T1000 (cell line): ENCODE data around the gene CTNNB1.

Experiments
- DNase-seq: peaks from one replicate; lab custom pipeline; 2025; ENCODE audit warnings: mixed read lengths; lab: John Stamatoyannopoulos, UW

CTNNB1 gene

DNA sequence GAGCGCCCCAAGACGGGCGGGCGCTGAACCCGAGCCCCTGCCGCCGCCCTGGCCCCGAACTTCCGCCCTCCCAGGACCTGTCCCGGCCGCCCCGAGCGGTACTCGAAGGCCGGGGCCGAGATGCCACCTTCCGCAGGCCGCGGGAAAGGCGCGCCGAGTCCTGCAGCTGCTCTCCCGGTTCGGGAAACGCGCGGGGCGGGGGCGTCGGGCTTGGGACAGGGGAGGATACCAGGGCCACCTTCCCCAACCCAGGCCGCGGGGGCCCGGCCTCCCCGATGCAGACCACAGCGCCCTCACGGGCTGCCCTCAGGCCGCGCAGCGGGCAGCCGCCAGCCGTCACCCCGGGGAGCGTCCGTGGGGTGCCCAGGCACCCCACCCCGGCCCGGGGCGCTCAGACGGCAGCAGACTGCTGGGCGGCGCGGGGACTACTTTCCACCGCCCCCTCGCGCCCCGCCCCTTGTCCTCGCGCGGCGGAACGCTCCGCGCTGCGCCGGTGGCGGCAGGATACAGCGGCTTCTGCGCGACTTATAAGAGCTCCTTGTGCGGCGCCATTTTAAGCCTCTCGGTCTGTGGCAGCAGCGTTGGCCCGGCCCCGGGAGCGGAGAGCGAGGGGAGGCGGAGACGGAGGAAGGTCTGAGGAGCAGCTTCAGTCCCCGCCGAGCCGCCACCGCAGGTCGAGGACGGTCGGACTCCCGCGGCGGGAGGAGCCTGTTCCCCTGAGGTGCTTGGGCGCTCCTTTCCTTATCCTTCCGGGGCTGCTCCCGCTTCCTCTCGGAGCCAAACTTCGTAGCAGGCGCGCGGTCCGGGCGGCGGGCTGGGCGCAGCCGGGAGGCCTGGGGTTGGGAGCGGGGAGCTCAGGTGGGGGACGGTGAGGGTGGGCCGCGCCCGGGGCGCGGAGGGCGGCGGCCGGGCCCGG is at the start of gene CTNNB1:
TSS of gene CTNNB1 (plus strand) at position 556 of the 916 bp plus-strand sequence. CDS start 24,564 bp downstream, outside the sequence.
- DNase-seq: peak; percentile 92

DNA sequence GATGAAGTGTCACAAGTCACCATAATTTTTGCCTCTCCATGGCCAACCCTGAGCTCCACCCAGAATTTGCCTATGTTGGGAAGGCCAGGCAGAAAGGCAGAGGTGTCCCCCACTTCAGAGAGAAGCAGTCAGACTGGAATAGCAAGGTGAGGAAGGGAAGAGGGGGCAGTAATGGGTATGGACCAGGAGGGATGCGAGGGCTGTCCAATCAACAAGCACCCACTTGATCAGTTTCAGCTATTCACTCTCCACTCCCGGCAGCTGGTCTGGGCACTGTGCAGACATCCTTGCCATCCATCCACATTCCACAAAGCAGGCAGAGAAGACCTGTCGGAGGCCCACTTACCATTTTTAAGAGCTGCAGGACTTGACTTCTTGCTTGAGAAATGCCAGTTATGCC is 43.5 kb upstream of the CTNNB1 start:
- DNase-seq: no peak

DNA sequence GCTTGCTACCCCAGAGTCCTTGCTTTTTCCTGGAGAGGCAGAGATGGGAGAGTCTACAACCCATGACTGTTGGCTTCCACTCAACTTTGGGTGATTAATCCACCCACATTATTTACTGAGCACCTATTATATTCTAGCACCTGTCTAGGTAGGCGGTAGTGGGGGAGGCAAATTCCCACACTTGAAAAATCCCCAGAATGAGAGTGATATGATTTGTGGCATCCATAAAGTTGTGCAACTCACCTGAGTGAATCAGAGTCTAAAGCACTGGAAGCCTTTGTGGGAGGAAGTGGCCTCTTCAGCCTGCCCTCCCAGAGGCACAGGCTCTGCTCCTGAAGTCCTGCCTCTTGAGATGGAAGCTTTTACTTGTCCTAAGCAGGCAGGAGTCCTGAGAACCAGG is 40.4 kb upstream of the CTNNB1 start:
- DNase-seq: no peak

DNA sequence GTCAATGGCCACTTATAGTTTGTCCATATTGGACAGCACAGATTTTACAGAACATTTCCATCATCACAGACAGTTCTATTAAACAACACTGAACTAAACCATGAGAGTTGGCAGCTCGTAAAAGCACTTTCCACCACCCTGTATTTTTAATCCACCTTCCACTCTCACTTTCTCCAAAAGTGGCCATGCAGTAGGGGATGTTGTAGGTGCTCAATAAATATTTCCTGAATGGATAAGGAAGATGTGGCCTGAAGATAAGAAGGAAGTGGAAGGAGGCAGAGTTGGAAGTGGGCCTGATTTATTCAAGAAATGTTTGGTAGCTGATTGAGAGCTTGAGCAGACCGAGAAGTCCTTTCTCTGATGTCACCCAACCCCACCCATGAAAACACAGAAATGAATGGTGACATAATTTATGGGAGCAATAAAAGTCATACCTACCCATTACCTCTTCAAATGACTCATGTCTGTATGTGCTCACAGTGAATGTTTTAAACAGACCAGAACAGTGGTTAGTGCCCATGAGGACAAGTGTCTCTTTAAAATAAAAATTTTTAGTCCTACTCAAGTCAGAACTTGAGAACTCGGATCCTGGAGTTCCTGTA is 39.6 kb upstream of the CTNNB1 start:
- no peak for DNase-seq

DNA sequence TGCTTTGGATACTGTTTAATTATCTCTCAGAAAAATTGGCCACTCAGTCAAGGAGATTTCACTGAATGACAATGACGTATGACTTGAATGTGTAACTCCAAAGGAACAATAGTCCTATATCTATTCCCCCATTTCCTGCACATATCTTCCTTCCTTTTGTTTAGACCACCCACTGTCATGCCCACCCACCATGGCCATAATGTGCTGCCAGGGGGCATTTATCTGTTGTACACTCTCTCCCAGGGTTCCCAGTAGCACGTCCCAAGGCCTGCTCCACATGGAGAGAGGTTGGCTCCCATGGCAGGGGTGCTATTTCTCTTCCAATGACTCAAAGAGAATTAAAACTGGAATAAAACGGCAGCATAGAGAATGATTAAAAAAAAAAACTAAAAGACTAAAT is 36.8 kb upstream of the CTNNB1 start:
- no peak for DNase-seq

DNA sequence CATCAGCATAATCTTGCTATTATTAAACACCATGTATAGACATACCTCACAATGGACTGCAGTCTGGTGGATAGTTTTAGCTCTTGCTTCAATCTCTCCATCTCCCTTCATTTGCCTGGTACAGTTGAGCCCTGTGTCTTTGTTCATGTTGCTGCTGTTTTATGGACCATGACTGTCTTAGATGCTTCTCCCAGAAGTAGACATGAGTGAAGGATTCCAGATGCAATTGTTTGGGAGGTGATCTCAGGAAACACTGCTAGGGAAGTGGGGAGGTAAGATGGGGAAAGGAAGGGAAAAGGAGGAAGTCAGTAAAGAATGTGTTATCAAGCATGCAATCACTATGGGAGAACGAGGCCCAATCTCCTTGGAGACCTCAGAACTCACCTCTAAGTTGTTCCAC is 36.3 kb upstream of the CTNNB1 start:
- no peak for DNase-seq

DNA sequence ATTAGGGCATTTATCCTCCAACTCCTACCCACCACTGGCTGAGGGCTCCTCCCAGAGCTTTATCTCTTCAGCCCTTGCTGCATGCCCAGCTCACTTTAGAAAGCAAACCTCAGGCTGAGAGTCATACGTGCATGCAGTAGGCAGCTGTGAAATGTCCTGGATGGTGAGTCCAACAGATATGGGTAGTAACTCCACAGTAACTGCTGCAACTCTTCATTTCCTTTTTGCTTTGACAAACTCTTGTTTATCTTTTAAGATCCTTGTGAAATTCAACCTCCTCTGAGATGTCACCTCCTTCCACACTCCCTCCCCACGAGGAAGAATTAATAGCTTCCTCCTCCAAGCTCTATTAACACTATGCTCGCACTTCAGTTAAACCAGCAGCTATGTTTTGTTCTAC is 35.9 kb upstream of the CTNNB1 start:
- no peak for DNase-seq

DNA sequence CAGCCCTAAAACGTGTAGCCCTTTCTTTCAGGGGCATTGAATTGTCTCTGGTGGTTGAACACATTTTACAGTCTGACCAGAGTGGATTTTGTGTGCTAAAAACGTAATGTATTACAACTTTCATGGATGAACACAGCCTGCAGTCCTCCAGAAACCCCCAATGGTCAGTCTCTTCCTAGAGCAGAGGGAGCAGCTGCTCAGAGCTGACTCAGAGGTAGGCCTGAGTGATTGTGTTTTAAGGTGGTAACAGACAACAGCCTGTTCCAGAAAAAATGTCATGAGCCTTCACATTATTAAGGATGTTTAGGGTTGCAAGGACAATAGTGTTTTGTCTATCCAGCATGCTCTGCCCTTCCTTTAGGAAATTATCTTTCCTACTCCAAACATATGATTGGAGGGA is 34.5 kb upstream of the CTNNB1 start:
- no peak for DNase-seq

DNA sequence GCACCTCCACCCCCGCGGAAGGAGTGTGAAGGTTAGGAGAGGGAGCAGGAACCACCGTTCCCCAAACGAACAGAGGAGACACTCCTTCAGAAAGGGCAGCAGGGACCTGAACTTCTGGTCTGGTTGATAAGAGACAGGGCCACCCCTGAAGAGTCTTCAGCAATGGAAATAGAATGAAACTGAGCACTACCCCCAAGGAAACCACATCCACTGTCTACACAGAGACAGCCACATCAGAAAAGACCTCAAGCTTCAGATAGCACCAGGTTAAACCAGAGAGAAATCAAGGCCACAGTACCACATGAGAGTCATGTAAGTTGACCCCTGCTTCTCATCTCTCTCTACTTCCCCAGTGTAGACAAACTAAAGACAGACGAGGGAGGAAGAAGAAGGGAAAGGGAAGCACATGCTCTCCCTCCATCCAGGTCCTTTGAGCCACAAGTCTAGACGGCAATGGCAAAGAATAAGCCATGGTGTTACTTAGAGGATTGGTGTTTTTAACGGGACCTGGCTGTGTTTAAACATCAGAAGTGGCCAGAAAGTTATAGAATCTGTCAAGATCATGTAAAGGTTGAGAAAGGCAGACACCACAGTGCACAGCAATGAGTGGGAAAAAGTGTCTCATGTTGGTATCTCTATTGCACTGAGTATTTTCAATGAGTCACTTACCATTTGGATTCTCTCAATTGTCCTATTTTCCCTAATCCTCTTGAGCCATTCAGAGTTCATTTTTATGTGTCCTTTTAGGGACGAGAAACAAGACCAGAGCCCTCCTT is 31.4 kb upstream of the CTNNB1 start:
- no peak for DNase-seq

DNA sequence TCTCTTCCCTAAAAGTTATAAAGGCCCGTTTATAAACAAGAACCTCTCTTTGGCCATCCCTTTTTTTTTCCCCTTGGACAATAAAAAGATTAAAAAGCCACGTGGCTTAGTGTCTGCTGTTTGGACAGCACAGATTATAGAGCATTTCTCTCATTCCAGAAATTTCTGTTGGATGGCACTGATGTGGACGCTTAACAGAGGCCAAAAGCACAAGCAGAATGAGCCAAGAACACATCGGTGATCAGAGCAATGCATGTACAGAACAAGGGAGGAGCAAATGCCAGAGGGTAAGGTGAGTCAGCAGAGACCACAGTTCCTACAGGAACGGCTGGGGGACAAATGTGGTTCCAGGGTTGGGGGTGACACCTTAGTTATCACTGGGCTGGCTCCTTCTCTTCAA is 30.3 kb upstream of the CTNNB1 start:
- DNase-seq: no peak

DNA sequence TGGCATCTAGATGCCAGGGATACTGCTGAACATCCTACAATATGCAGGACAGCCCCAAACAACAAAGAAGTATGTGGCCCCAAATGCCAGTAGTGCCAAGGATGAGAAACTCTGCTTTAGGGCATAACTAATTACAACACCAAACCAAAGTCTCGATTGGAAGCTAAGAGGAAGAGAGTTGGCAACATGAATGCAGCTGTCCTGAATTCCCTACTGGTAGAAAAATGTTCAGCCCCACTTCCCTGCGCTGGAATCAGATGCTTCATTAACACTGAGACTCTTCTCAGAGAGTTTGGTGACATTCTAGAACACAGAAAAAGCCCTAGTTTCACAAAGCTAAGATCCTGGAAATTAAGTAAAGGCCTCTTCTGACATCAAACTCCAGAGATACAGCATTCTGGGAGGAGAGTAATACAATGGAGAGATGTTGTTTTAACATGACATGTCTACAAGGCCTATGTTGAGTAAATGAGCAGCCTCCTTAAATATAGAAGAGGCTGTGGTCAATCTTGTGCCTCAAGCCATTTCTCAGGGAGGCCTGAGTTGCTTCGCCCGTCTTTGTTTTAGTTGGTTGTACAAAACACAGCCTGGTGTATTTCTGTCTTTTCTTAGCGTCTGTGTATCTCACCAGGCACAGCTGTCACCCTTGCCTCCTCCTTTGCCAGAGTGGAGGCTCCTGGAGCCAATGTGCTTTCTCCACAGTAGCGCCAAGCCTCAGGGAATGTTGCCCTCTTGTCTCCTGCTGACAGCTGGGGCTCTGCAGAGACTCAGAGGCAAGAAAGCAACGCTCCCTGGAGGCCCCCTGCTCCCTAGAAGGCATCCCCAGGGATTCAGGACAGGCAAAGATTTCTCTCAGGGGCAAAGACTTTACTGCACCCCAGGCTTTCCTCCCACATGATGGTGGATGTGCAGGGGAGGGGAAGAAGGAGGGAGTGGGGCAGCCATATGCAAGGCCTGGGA is 25.1 kb upstream of the CTNNB1 start:
- no peak for DNase-seq

DNA sequence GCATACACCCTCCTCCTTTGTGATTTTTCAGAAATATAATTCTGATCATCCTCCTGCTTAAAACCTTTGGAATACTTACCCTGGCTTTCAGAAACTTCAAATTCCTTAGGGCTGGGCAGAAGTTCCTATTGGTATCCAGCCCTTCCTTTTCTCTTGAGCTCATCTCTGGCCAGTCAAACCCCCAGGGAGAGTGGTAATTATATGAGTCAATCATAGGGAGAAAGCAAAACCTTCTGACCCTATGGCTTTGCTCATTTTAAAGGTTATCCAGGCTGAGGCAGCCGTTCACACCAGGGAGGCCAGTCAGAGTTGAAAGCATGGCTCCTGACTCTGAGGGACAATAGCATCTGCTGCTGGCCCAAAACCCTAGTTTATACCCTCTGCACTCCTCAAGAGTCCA is 23.9 kb upstream of the CTNNB1 start:
- peak; percentile 32 for DNase-seq

DNA sequence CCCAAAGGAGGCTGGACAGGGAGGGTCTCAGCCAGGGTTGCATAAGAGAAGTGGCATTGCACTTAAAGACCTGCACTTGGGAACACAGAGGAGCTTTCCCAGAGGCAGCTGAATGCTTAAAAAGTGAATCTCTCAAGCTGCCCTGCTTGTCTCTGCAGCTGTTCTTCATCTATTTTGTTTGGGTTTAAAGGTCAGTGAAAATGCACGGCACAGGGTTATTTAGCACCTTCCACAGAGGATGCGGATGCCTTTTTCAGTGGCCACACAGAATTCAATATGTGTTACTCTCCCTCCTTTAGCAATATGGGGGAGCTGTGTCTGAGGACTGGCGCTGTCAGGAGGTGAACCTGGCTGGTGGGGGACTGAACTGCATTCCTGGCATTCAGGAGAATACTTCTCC is 22.7 kb upstream of the CTNNB1 start:
- DNase-seq: no peak

DNA sequence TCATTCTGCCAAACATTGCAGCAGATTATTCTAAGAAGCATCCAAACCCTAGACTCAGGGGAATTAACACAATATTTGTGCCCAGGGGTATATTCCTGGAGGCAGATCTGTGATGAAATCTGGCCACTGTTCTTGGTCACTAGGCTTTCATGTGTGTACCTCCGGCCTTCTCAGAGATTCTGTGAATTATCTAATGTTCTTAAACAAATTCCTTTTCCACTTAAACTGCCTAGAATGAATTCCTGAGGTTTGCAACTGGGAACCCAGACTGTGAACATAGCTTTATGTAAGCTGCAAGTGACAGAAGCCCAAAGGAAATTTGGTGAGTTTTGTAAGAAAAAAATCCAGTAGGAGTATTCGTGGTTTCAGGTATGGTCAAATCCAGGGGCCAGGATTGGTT is 20.7 kb upstream of the CTNNB1 start:
- no peak for DNase-seq

DNA sequence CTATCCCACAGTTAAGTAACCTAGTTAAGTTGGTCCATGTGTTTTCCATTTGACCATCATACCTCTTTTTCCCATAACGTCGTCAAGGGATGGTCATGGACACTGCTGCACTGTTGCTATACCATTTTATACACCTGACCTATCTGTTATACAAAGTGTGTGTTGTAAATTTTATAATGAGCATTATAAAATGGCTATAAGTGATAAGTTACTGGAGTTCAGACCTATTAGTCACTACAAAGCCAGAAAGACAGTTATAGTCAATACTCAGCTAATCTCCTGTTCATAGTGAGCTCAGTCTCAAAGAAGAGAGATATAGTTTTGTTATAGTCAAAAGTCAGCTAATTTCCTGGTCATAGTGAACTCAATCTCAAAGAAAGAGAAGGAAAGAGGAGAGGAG is 18.9 kb upstream of the CTNNB1 start:
- DNase-seq: no peak

DNA sequence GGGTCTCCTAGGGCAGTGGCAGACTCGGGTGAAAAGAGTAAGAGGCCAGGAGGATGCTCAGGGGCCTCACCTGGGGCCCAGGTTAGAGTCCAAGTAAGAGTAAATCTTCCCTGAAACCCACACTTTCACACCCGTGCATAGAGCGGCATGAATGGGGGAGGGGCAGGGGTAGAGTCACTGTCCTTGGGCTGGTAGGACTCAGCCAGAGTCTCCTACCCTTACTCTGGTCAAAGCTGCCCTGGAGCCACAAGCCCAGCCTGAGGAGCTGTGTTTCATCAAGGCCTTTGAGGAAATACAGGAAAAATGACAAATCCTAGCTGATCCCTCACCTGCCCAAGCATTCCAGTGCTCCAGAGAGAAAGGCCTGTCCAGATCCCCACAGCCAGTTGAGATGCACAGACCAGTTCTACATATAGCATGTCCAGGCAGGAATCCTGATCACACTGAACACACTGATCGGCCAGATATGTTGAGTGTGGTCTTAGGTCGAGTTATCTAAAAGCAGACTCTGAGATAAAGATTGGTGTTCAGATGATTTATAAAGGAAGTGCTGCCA is 16.7 kb upstream of the CTNNB1 start:
- DNase-seq: no peak

DNA sequence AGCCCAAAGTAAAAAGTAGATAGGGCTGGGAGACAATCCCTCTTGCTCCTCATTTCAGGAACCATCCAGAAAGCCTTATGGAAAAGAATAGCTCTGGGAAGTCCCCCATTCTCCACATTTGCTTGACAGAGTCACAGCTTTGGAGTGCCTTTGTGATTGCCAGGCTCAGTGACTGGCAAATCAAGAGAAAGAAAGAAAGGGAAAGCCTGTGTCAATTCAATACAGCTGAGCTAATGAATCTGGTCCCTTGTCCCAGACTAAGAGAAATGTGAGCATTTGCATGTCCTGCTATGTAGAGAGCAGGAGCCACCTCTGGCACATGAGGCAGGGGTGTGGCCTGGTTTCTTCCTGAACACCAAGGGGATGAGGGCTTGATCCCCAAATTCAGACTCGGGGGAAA is 14.9 kb upstream of the CTNNB1 start:
- DNase-seq: no peak

DNA sequence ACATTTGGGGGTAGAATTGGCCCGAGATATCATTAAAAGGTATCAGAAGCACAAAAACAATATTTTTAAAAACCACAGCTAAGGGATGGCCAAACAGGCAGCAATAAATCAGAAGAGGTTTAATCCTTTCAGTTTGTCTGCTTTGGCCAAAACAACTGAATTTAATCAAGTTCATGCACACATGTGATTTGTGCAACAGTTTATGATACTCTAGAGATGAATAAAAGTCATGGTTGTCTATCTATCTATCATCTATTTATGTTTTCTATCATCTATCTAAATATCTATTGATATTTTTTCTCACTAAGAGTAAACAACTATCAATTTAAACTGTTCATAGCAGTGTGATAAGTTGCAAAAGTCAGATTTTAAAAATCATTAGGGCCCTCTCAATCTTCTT is 13.0 kb upstream of the CTNNB1 start:
- no peak for DNase-seq

DNA sequence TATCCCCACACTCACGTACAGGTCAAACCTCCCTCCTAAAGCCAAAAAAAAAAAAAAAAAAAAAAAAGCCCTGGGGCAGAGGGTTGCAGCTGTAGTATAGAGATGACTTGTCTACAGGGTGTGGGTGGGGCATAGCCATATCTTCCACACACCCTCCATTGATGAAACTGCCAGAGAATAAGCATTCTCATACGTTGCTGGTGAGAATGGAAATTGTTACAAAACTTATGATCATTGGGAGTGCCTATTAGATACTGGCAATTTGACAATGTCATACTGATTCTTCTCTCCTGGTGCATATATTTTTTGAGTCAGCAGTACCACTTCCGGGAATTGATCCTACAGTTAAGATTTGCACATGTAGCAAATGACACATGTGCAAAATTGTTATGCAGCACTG is 11.0 kb upstream of the CTNNB1 start:
- no peak for DNase-seq

DNA sequence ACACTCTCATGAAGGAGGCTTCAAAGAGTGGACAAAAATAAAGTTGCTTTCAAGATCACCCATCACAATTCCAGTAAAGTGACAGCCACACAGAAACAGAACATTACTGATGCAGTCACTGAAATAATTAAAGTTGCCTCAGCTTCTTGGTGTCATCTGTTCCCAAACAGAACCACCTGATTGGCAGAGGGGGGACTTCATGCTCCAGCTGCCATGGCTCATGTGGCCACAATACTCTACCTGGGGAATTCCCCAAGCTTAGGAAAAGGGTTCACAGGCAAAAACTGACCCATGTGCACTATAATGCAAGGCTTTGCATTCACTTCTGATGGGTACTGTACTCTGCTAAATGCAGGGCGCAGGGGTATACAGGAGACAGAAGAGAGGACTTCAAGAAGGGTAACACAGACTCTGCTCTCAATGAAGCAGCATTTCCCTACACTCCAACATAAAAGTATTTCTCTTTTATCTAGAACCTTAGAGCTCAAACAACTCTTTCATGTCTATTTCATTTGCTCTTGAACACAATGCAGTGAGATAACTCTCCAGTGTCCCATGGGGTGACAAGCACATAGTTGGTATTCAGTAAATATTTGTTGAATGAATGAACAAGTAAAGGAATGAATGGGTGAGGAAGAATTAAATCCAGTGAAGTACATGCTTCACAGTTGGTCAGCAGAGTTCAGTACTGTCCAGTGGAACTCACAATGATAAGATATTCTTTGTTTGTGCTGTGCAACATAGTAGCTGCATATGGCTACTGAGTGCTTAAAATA is 8.6 kb upstream of the CTNNB1 start:
- no peak for DNase-seq

DNA sequence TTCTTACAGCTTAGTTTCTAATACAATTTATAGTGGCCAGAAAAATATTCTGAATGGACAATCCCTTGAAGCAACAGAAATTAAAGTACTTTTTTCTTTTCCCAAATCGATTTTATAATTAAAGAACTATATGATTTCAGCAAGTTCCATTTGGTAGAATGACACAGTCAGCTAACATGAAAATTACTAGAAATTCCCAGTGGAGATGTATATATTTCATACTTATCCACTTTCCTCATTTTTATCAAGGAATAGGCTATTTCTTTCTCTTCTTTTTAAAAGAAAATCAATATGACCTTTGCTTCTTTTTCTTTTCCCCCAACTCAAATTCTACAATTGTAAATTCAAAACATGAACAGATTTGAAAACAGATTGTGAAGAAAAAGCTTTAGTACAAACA is 6.4 kb upstream of the CTNNB1 start:
- DNase-seq: no peak
